Activated CD8-positive, alpha-beta T cell treated with anti-CD3 and anti-CD28 coated beads for 36 hours (primary cell): ENCODE results near the gene PCNX3. TPM values are rescaled to one million over a fixed set of nuclear protein-coding genes. Genes with fewer than 3 reads are reported as not detected.
A peak's percentile ranks its signal among the peaks of the same experiment; 100 is the strongest.

Source experiments
- ATAC-seq: fragments of 200-7000 bp; cut with Tn5 transposase; one replicate; pipeline ENCODE4 v1.10.0; 2021; ENCODE audit warnings: mild to moderate bottlenecking, moderate library complexity
- CTCF ChIA-PET: fragments of 350-600 bp; sonication (Branson Sonifier 250); formaldehyde crosslinking; loops from one replicate; lab custom pipeline; 2021; ENCODE audit warnings: antibody characterized with exemption; lab: Charles Lee
- POLR2A ChIA-PET: fragments of 350-600 bp; sonication (Branson Sonifier 250); formaldehyde crosslinking; loops from one replicate; lab custom pipeline; 2021; ENCODE audit warnings: antibody characterized with exemption; lab: Charles Lee
- DNase-seq: peaks from one replicate; pipeline ENCODE4 v3.0.0-alpha.2; 2020
- H3K27ac Mint-ChIP-seq: one replicate; pipeline ENCODE4 v1.8.0; 2021; ENCODE audit warnings: mild to moderate bottlenecking, mixed read lengths
- H3K27me3 Mint-ChIP-seq: one replicate; pipeline ENCODE4 v1.8.0; 2021; ENCODE audit warnings: mixed read lengths
- H3K36me3 Mint-ChIP-seq: one replicate; pipeline ENCODE4 v1.8.0; 2021; ENCODE audit warnings: low read depth, mixed read lengths
- H3K4me1 Mint-ChIP-seq: one replicate; pipeline ENCODE4 v1.8.0; 2021; ENCODE audit warnings: low read depth, mixed read lengths
- H3K4me3 Mint-ChIP-seq: one replicate; pipeline ENCODE4 v1.8.0; 2021; ENCODE audit warnings: mild to moderate bottlenecking, moderate library complexity, mixed read lengths
- H3K9me3 Mint-ChIP-seq: one replicate; pipeline ENCODE4 v1.8.0; 2021; ENCODE audit warnings: mixed read lengths
- CTCF ChIP-seq: fragments of 200-600 bp; IDR thresholded peaks from one replicate; pipeline ENCODE4 v1.8.0; 2022; ENCODE audit warnings: antibody characterized with exemption, mild to moderate bottlenecking
- intact Hi-C: fragments of 100-400 bp; cut with micrococcal nuclease; formaldehyde crosslinking; loops from one replicate; pipeline ENCODE4 v1.10.0; 2022
- total RNA-seq, 2 experiments: library from RNA; stranded (reverse); gene quantifications; one replicate each; pipeline ENCODE4 v1.2.3, GENCODE V29; 2021

The PCNX3 gene
- total RNA-seq, 2 experiments from 2014 or later = 34.3 to 34.4 TPM

- Mint-ChIP-seq H3K9me3 (no peaks in the 10 kb centered on the region), H3K27me3 (no peaks in the 10 kb centered on the region), H3K4me1 (peaks cover 31% of the 10 kb centered on the region), H3K4me3 (no peak overlapping the region), H3K36me3 (peaks cover 35% of the 10 kb centered on the region), H3K27ac (peak overlapping the region; percentile 30)
- TF ChIP-seq CTCF = no peak
- ATAC-seq = no peak
- ChIA-PET CTCF (interaction anchor here (5.7 kb wide), 1 partner anchor 14 kb away, joined by 24 read pairs; the partner anchor contains the start of gene KCNK7), POLR2A (interaction anchor here (0.9 to 5.4 kb wide), 5 partner anchors 8 to 30 kb away, joined by 3 to 87 read pairs (median 4); partner anchors contain the start of gene KCNK7)
- DNase-seq = no peak
- intact Hi-C loops = no loop called here
Measured at GRCh38 chr11:65580031-65580692, 35.4 kb upstream of the PCNX3 start.

- ChIA-PET POLR2A (interaction anchor here (0.9 to 1.4 kb wide), 3 partner anchors 13 to 29 kb away, joined by 3 to 4 read pairs (median 3); no protein-coding TSS in a partner anchor), CTCF (interaction anchor here (5.7 kb wide), 1 partner anchor 14 kb away, joined by 24 read pairs; the partner anchor contains the start of gene KCNK7)
- no peak for TF ChIP-seq CTCF
- H3K36me3 Mint-ChIP-seq = peaks cover 35% of the 10 kb centered on the region
- no peaks in the 10 kb centered on the region for H3K27me3 Mint-ChIP-seq
- no peak for ATAC-seq
- no peak for DNase-seq
- no peaks in the 10 kb centered on the region for H3K9me3 Mint-ChIP-seq
- H3K27ac Mint-ChIP-seq = no peak overlapping the region
- H3K4me1 Mint-ChIP-seq = peaks cover 26% of the 10 kb centered on the region
- H3K4me3 Mint-ChIP-seq = no peak overlapping the region
- intact Hi-C loops = no loop called here
Measured at GRCh38 chr11:65580756-65581155, 34.8 kb upstream of the PCNX3 start.

- peaks cover 40% of the 10 kb centered on the region for H3K36me3 Mint-ChIP-seq
- TF ChIP-seq CTCF = no peak
- POLR2A ChIA-PET = interaction anchor here (1.1 to 1.8 kb wide), 2 partner anchors 42 to 79 kb away, joined by 4 to 6 read pairs; no protein-coding TSS in a partner anchor
Measured at GRCh38 chr11:65581928-65582327, 33.6 kb upstream of the PCNX3 start.

GRCh38 chr11:65583589-65583988 is 32.0 kb upstream of the PCNX3 start:
- DNase-seq (no peak), ATAC-seq (no peak)
- H3K9me3 Mint-ChIP-seq = no peaks in the 10 kb centered on the region
- peaks cover 31% of the 10 kb centered on the region for H3K4me1 Mint-ChIP-seq
- no peaks in the 10 kb centered on the region for H3K27me3 Mint-ChIP-seq
- no peak overlapping the region for H3K4me3 Mint-ChIP-seq
- peaks cover 37% of the 10 kb centered on the region for H3K36me3 Mint-ChIP-seq
- intact Hi-C loops = no loop called here
- H3K27ac Mint-ChIP-seq = peak overlapping the region; percentile 29
- ChIA-PET CTCF (interaction anchor here (1.0 to 5.7 kb wide), 3 partner anchors 11 to 42 kb away, joined by 3 to 24 read pairs (median 3); partner anchors contain the start of gene KCNK7), POLR2A (interaction anchor here (0.9 to 1.8 kb wide), 3 partner anchors 11 to 81 kb away, joined by 3 to 10 read pairs (median 6); partner anchors contain the start of gene FAM89B)
- no peak for TF ChIP-seq CTCF

More at GRCh38 chr11:65581928-65582327, 33.6 kb upstream of the PCNX3 start:
- intact Hi-C loops = no loop called here
- DNase-seq (no peak), ATAC-seq (no peak)
- H3K4me3 Mint-ChIP-seq = no peak overlapping the region
- H3K4me1 Mint-ChIP-seq = peaks cover 32% of the 10 kb centered on the region
- CTCF ChIA-PET = interaction anchor here (5.7 kb wide), 1 partner anchor 12 kb away, joined by 24 read pairs; the partner anchor contains the start of gene KCNK7
- no peaks in the 10 kb centered on the region for H3K27me3 Mint-ChIP-seq
- H3K9me3 Mint-ChIP-seq = no peaks in the 10 kb centered on the region
- peak overlapping the region; percentile 49 for H3K27ac Mint-ChIP-seq
